ENCODE results near the gene KCTD16. TPM values are rescaled to one million over a fixed set of nuclear protein-coding genes. Genes with fewer than 3 reads are reported as not detected.

KCTD16 gene
- total RNA-seq, 1 experiment from 2014 or later = 0.14 TPM

- no peak overlapping the region for H3K4me3 Mint-ChIP-seq (ENCODE audit: low read depth, unreplicated experiment)
- peaks cover 44% of the 10 kb centered on the region for H3K27me3 Mint-ChIP-seq (ENCODE audit: unreplicated experiment)
- H3K4me1 Mint-ChIP-seq (ENCODE audit: low read depth, unreplicated experiment) = no peaks in the 10 kb centered on the region
- no peak for DNase-seq
- intact Hi-C loops (cut with micrococcal nuclease; ENCODE audit: unreplicated experiment) = no loop called here
- no TSS peak for BruUV-seq (replicated peaks)
- no peaks in the 10 kb centered on the region for H3K36me3 Mint-ChIP-seq (ENCODE audit: insufficient read depth, unreplicated experiment)
- CTCF ChIA-PET = no interaction called here
- no peak overlapping the region for H3K27ac Mint-ChIP-seq (ENCODE audit: unreplicated experiment)
- no peak for TF ChIP-seq CTCF (IDR thresholded peaks at IDR 0.05; ENCODE audit: unreplicated experiment)
- no peaks in the 10 kb centered on the region for H3K9me3 Mint-ChIP-seq (ENCODE audit: low read depth, unreplicated experiment)
Observed at GRCh38 chr5:144369006-144369405, 198.3 kb downstream of the KCTD16 start.

GRCh38 chr5:144370273-144370672 is 199.6 kb downstream of the KCTD16 start:
- no peak overlapping the region for H3K4me3 Mint-ChIP-seq (ENCODE audit: low read depth, unreplicated experiment)
- no TSS peak for BruUV-seq (replicated peaks)
- no peaks in the 10 kb centered on the region for H3K9me3 Mint-ChIP-seq (ENCODE audit: low read depth, unreplicated experiment)
- DNase-seq = no peak
- CTCF ChIA-PET = no interaction called here
- TF ChIP-seq CTCF (IDR thresholded peaks at IDR 0.05; ENCODE audit: unreplicated experiment) = no peak
- no peak overlapping the region for H3K27ac Mint-ChIP-seq (ENCODE audit: unreplicated experiment)
- intact Hi-C loops (cut with micrococcal nuclease; ENCODE audit: unreplicated experiment) = no loop called here
- H3K36me3 Mint-ChIP-seq (ENCODE audit: insufficient read depth, unreplicated experiment) = no peaks in the 10 kb centered on the region
- H3K27me3 Mint-ChIP-seq (ENCODE audit: unreplicated experiment) = peaks cover 44% of the 10 kb centered on the region
- no peaks in the 10 kb centered on the region for H3K4me1 Mint-ChIP-seq (ENCODE audit: low read depth, unreplicated experiment)

GRCh38 chr5:144374637-144375036 is 204.0 kb downstream of the KCTD16 start:
- no peaks in the 10 kb centered on the region for H3K4me1 Mint-ChIP-seq (ENCODE audit: low read depth, unreplicated experiment)
- no peaks in the 10 kb centered on the region for H3K9me3 Mint-ChIP-seq (ENCODE audit: low read depth, unreplicated experiment)
- no peak for TF ChIP-seq CTCF (IDR thresholded peaks at IDR 0.05; ENCODE audit: unreplicated experiment)
- no peak for DNase-seq
- CTCF ChIA-PET = no interaction called here
- no peak overlapping the region for H3K4me3 Mint-ChIP-seq (ENCODE audit: low read depth, unreplicated experiment)
- peaks cover 32% of the 10 kb centered on the region for H3K27me3 Mint-ChIP-seq (ENCODE audit: unreplicated experiment)
- BruUV-seq (replicated peaks) = no TSS peak
- H3K27ac Mint-ChIP-seq (ENCODE audit: unreplicated experiment) = no peak overlapping the region
- intact Hi-C loops (cut with micrococcal nuclease; ENCODE audit: unreplicated experiment) = no loop called here
- H3K36me3 Mint-ChIP-seq (ENCODE audit: insufficient read depth, unreplicated experiment) = no peaks in the 10 kb centered on the region

- Mint-ChIP-seq H3K4me1 (ENCODE audit: low read depth, unreplicated experiment) (no peaks in the 10 kb centered on the region), H3K4me3 (ENCODE audit: low read depth, unreplicated experiment) (no peak overlapping the region), H3K36me3 (ENCODE audit: insufficient read depth, unreplicated experiment) (no peaks in the 10 kb centered on the region), H3K27ac (ENCODE audit: unreplicated experiment) (no peak overlapping the region), H3K9me3 (ENCODE audit: low read depth, unreplicated experiment) (peaks cover 2% of the 10 kb centered on the region), H3K27me3 (ENCODE audit: unreplicated experiment) (peaks cover 12% of the 10 kb centered on the region)
- no peak for TF ChIP-seq CTCF (IDR thresholded peaks at IDR 0.05; ENCODE audit: unreplicated experiment)
- CTCF ChIA-PET = no interaction called here
- BruUV-seq (replicated peaks) = no TSS peak
- no peak for DNase-seq
- intact Hi-C loops (cut with micrococcal nuclease; ENCODE audit: unreplicated experiment) = no loop called here
Observed at GRCh38 chr5:144377207-144377606, 206.5 kb downstream of the KCTD16 start.

GRCh38 chr5:144378681-144379080 is 208.0 kb downstream of the KCTD16 start:
- no peaks in the 10 kb centered on the region for H3K36me3 Mint-ChIP-seq (ENCODE audit: insufficient read depth, unreplicated experiment)
- DNase-seq = no peak
- peaks cover 2% of the 10 kb centered on the region for H3K9me3 Mint-ChIP-seq (ENCODE audit: low read depth, unreplicated experiment)
- no peak for TF ChIP-seq CTCF (IDR thresholded peaks at IDR 0.05; ENCODE audit: unreplicated experiment)
- no TSS peak for BruUV-seq (replicated peaks)
- CTCF ChIA-PET = no interaction called here
- no peaks in the 10 kb centered on the region for H3K4me1 Mint-ChIP-seq (ENCODE audit: low read depth, unreplicated experiment)
- intact Hi-C loops (cut with micrococcal nuclease; ENCODE audit: unreplicated experiment) = no loop called here
- no peak overlapping the region for H3K27ac Mint-ChIP-seq (ENCODE audit: unreplicated experiment)
- H3K27me3 Mint-ChIP-seq (ENCODE audit: unreplicated experiment) = no peaks in the 10 kb centered on the region
- no peak overlapping the region for H3K4me3 Mint-ChIP-seq (ENCODE audit: low read depth, unreplicated experiment)

Measured in Calu3 (cell line).